Measurements from ENCODE around the gene SHE. TPM values are rescaled to one million over a fixed set of nuclear protein-coding genes. Genes with fewer than 3 reads are reported as not detected.

Gene SHE
- total RNA-seq, 4 donors from 2014 or later = 9.0 to 24.6 (median 18.0) TPM

DNA sequence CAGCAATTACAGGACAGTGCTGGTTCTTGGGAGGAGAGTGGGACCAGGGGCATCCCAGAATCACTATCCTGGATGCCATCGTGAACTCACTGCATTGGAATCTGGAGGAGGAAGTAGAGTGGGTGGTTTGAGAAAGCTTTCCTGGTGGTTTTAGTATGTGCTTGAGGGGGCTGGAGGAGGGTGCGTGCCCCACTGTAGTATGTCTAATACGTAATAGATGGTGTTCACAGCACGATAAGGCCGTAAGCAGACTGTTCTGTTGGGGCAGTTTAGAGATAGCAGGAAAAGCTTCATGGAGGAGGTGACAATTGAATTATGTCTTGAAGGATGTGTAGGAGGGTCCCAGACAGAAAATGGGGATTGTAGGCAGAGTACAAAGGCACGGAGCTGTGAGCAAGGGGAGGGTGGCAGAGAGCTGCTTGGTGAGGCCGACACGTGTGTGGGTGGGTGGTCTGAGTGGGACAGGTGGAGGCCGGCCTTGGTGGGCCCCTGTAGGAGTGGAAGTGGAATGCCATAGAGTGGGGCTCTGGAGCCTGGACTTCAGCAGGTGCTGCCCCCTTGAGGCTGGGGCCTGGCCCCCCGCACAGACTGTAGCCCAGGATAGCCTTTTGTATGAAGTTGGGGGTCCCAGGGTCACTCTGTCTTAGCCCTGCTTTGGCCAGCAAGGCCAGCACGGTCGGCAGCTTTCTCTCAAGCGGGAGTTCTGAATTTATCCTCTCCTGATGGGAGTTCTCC is 60.0 kb downstream of the SHE start:
- 68 to 69% methylated on average over 12 to 13 of the region's 13 CpGs for WGBS, 2 donors

DNA sequence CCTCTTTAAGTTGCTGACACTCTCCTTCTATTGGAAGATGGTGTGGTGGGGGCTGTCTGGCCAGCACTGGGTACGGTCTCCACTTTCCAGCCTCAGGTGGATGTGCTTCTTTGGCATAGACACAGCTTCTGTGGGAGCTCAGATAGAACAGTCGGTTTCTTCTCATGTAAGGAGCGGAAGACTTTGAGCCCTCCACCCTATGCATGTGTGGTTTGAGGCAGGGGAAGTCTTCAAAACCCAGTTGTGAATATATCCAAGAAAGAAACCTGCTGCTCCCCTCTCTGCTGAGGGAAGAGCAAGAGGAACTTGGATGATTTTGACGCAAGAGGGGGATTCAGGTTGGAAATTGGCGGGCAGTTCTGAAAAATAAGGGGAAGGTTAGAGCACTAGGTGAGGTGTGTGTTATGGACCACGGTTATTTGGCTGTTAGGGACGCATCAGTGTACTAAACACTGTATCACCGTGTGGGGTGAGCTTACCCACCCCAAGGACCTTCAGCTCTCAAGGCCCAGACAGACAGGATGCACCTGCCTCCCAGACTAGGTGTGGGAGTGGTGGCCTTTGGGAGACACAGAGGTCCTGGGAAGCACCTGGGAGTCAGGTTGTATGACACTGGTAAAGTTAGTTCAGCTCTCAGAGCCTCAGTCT is 60.8 kb downstream of the SHE start:
- DNase-seq (ENCODE audit: low spot score in 2 of 2) = no peak
- Histone ChIP-seq H3K36me3 (peaks cover 0 to 67% (median 0%) of the 10 kb centered on the region in 3 donors), H3K4me3 (no peak overlapping the region), H3K4me1 (peaks cover 0 to 33% (median 2%) of the 10 kb centered on the region in 4 donors), H3K27me3 (no peaks in the 10 kb centered on the region), H3K9me3 (no peaks in the 10 kb centered on the region), H3K27ac (peak overlapping the region in 1 of 4 donors; percentile 42)
- WGBS, 2 donors = 89 to 91% methylated on average over 8 of the region's 8 CpGs
- TF ChIP-seq, protein P1, sequence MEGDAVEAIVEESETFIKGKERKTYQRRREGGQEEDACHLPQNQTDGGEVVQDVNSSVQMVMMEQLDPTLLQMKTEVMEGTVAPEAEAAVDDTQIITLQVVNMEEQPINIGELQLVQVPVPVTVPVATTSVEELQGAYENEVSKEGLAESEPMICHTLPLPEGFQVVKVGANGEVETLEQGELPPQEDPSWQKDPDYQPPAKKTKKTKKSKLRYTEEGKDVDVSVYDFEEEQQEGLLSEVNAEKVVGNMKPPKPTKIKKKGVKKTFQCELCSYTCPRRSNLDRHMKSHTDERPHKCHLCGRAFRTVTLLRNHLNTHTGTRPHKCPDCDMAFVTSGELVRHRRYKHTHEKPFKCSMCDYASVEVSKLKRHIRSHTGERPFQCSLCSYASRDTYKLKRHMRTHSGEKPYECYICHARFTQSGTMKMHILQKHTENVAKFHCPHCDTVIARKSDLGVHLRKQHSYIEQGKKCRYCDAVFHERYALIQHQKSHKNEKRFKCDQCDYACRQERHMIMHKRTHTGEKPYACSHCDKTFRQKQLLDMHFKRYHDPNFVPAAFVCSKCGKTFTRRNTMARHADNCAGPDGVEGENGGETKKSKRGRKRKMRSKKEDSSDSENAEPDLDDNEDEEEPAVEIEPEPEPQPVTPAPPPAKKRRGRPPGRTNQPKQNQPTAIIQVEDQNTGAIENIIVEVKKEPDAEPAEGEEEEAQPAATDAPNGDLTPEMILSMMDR (IDR thresholded peaks at IDR 0.05) = no peak
- no peak for TF ChIP-seq POLR2A (IDR thresholded peaks at IDR 0.05)
- no peak for TF ChIP-seq EP300 (IDR thresholded peaks at IDR 0.05)

More for the DNA sequence above, 60.0 kb downstream of the SHE start:
- H3K4me3 ChIP-seq = no peak overlapping the region
- TF ChIP-seq, protein P1 (IDR thresholded peaks at IDR 0.05) = peak in 3 of 5 experiments; percentile 8 to 19 (median 17)
- TF ChIP-seq EP300 (IDR thresholded peaks at IDR 0.05) = no peak
- no peaks in the 10 kb centered on the region for H3K27me3 ChIP-seq
- peaks cover 0 to 59% (median 0%) of the 10 kb centered on the region in 3 donors for H3K36me3 ChIP-seq
- no peaks in the 10 kb centered on the region for H3K9me3 ChIP-seq
- H3K27ac ChIP-seq = peak overlapping the region in 2 of 4 donors; percentile 13 to 25
- DNase-seq (ENCODE audit: low spot score in 2 of 2) = no peak
- H3K4me1 ChIP-seq = peaks cover 0 to 39% (median 2%) of the 10 kb centered on the region in 4 donors

DNA sequence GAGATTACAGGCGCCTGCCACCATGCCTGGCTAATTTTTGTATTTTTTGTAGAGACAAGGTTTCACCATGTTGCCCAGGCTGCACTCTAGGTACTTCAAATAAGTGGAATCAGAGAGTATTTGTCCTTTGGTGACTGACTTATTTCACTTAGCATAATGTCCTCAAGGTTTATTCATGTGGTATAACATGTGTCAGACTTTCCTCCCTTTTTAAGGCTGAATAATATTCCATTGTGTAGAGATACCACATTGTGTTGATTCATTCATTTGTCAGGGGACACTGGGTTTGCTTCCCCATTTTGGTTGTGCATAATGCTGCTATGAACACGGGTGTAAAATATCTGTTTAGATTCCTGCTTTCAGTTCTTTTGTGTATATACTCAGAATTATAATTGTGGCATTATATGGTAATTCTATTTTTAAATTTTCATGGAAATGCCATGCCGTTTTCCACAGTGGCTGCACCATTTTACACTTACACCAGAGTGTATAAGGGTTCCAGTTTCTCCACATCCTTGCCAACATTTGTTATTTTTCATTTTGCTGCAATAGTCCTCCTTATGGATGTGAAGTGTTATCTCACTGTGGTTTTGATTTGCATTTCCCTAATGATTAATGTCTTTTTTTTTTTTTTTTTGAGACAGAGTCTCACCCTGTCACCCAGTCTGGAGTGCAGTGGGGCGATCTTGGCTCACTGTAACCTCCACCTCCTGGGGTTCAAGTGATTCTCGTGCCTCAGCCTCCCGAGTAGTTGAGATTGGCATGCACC is 62.0 kb downstream of the SHE start:
- TF ChIP-seq EP300 (IDR thresholded peaks at IDR 0.05) = no peak
- no peak for TF ChIP-seq POLR2A (IDR thresholded peaks at IDR 0.05)
- TF ChIP-seq, protein P1 (IDR thresholded peaks at IDR 0.05) = no peak
- peak overlapping the region in 1 of 4 donors; percentile 48 for H3K27ac ChIP-seq
- no peaks in the 10 kb centered on the region for H3K9me3 ChIP-seq
- WGBS, 2 donors = 73 to 77% methylated on average over 6 of the region's 6 CpGs
- H3K4me1 ChIP-seq = peaks cover 0 to 35% (median 3%) of the 10 kb centered on the region in 4 donors
- H3K36me3 ChIP-seq = peaks cover 0 to 71% (median 5%) of the 10 kb centered on the region in 3 donors
- H3K27me3 ChIP-seq = no peaks in the 10 kb centered on the region
- no peak overlapping the region for H3K4me3 ChIP-seq
- DNase-seq (ENCODE audit: low spot score in 2 of 2) = no peak

DNA sequence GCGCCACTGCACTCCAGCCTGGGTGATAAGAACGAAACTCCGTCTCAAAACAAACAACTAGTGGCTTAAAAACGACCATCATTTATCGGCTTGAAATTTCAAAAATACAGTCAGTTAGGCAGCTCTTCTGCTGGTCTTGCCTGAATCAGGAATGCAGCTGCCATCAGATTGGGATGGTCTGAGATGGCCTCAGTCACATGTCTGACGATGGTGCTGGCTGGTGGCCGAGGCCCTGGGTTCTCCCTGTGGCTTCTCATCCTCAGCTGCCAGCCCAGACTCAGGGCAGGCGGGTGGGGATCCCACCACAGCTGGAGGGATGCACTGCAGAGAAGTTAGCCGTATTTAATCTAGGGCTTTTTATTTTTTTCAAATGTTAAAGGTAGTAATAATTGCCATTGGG is 65.8 kb downstream of the SHE start:
- WGBS, 2 donors = 77 to 82% methylated on average over 9 of the region's 9 CpGs
- peaks cover 0 to 52% (median 21%) of the 10 kb centered on the region in 4 donors for H3K4me1 ChIP-seq
- DNase-seq (ENCODE audit: low spot score in 2 of 2) = no peak
- peaks cover 0 to 54% (median 5%) of the 10 kb centered on the region in 3 donors for H3K36me3 ChIP-seq
- H3K27me3 ChIP-seq = no peaks in the 10 kb centered on the region
- TF ChIP-seq, protein P1 (IDR thresholded peaks at IDR 0.05) = no peak
- TF ChIP-seq EP300 (IDR thresholded peaks at IDR 0.05) (no peak), POLR2A (IDR thresholded peaks at IDR 0.05) (no peak)
- H3K4me3 ChIP-seq = no peak overlapping the region
- peak overlapping the region in 2 of 4 donors; percentile 86 for H3K27ac ChIP-seq
- H3K9me3 ChIP-seq = no peaks in the 10 kb centered on the region
